ENCODE data around the gene MACROD2. TPM values are rescaled to one million over a fixed set of nuclear protein-coding genes. Genes with fewer than 3 reads are reported as not detected.
"Not testable (repeated sequence)": the region's sequence is repeated elsewhere in the genome, so short reads cannot be mapped to it uniquely, and the experiment has no call there.

MACROD2 gene
- total RNA-seq, 1 donor from 2014 or later = 1.6 TPM

GRCh38 chr20:14208956-14209355 lies 213.6 kb downstream of the MACROD2 start:
- Histone ChIP-seq H3K27me3 (ENCODE audit: control insufficient read depth, insufficient read depth, low read length) (no peaks in the 10 kb centered on the region), H3K4me3 (ENCODE audit: low read depth, low read length) (no peak overlapping the region), H3K36me3 (ENCODE audit: control insufficient read depth, insufficient read depth, low read length) (no peaks in the 10 kb centered on the region)
- no peak for TF ChIP-seq CTCF (IDR thresholded peaks at IDR 0.05; ENCODE audit: insufficient read depth, low read length, severe bottlenecking)
- DNase-seq (ENCODE audit: low read depth) (no peak), FAIRE-seq (no peak)

- no peak for TF ChIP-seq CTCF (IDR thresholded peaks at IDR 0.05; ENCODE audit: insufficient read depth, low read length, severe bottlenecking)
- Histone ChIP-seq H3K27me3 (ENCODE audit: control insufficient read depth, insufficient read depth, low read length) (no peaks in the 10 kb centered on the region), H3K36me3 (ENCODE audit: control insufficient read depth, insufficient read depth, low read length) (no peaks in the 10 kb centered on the region), H3K4me3 (ENCODE audit: low read depth, low read length) (no peak overlapping the region)
- DNase-seq (ENCODE audit: low read depth) (no peak), FAIRE-seq (no peak)
These were observed 214.8 kb downstream of the MACROD2 start for GRCh38 chr20:14210146-14210545.

GRCh38 chr20:14214046-14214445 lies 218.7 kb downstream of the MACROD2 start:
- no peak for TF ChIP-seq CTCF (IDR thresholded peaks at IDR 0.05; ENCODE audit: insufficient read depth, low read length, severe bottlenecking)
- DNase-seq (ENCODE audit: low read depth) (no peak), FAIRE-seq (no peak)
- Histone ChIP-seq H3K4me3 (ENCODE audit: low read depth, low read length) (no peak overlapping the region), H3K36me3 (ENCODE audit: control insufficient read depth, insufficient read depth, low read length) (no peaks in the 10 kb centered on the region), H3K27me3 (ENCODE audit: control insufficient read depth, insufficient read depth, low read length) (no peaks in the 10 kb centered on the region)

- not testable (repeated sequence) for H3K4me3 ChIP-seq (ENCODE audit: low read depth, low read length); H3K36me3 ChIP-seq (ENCODE audit: control insufficient read depth, insufficient read depth, low read length); H3K27me3 ChIP-seq (ENCODE audit: control insufficient read depth, insufficient read depth, low read length); DNase-seq (ENCODE audit: low read depth); FAIRE-seq
These were observed 220.6 kb downstream of the MACROD2 start for GRCh38 chr20:14215880-14216279.

- no peaks in the 10 kb centered on the region for H3K27me3 ChIP-seq (ENCODE audit: control insufficient read depth, insufficient read depth, low read length)
- DNase-seq (ENCODE audit: low read depth) = peak; percentile 75
- no peaks in the 10 kb centered on the region for H3K36me3 ChIP-seq (ENCODE audit: control insufficient read depth, insufficient read depth, low read length)
- no peak for TF ChIP-seq CTCF (IDR thresholded peaks at IDR 0.05; ENCODE audit: insufficient read depth, low read length, severe bottlenecking)
- no peak overlapping the region for H3K4me3 ChIP-seq (ENCODE audit: low read depth, low read length)
- FAIRE-seq = no peak
These were observed 224.6 kb downstream of the MACROD2 start for GRCh38 chr20:14219801-14220461.

- DNase-seq (ENCODE audit: low read depth) (no peak), FAIRE-seq (no peak)
- Histone ChIP-seq H3K27me3 (ENCODE audit: control insufficient read depth, insufficient read depth, low read length) (no peaks in the 10 kb centered on the region), H3K36me3 (ENCODE audit: control insufficient read depth, insufficient read depth, low read length) (no peaks in the 10 kb centered on the region), H3K4me3 (ENCODE audit: low read depth, low read length) (no peak overlapping the region)
- TF ChIP-seq CTCF (IDR thresholded peaks at IDR 0.05; ENCODE audit: insufficient read depth, low read length, severe bottlenecking) = no peak
These were observed 225.7 kb downstream of the MACROD2 start for GRCh38 chr20:14220986-14221385.

Data from bronchial epithelial cell (primary cell).